ENCODE data around the gene LRFN2.

DNA sequence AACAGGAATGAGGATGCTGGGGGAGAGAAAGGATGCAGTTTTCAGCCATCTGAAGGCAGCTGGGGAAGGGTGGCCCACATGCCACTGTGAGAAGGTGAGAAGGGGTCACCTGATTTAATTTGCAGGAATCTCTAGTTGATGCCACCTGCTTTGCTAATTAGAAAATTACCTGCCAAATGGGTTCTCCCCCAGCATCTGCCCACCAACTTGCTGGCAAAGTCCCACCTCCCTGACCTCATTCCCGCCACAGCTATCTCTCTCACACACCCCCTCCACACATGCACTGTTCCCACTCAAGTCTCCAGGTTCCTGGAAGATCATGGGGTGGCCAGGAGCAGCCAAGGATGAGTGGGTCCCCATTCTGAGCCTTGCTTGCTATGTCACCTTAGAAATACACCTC is 70.7 kb downstream of the LRFN2 start:
- TF ChIP-seq, protein P1, sequence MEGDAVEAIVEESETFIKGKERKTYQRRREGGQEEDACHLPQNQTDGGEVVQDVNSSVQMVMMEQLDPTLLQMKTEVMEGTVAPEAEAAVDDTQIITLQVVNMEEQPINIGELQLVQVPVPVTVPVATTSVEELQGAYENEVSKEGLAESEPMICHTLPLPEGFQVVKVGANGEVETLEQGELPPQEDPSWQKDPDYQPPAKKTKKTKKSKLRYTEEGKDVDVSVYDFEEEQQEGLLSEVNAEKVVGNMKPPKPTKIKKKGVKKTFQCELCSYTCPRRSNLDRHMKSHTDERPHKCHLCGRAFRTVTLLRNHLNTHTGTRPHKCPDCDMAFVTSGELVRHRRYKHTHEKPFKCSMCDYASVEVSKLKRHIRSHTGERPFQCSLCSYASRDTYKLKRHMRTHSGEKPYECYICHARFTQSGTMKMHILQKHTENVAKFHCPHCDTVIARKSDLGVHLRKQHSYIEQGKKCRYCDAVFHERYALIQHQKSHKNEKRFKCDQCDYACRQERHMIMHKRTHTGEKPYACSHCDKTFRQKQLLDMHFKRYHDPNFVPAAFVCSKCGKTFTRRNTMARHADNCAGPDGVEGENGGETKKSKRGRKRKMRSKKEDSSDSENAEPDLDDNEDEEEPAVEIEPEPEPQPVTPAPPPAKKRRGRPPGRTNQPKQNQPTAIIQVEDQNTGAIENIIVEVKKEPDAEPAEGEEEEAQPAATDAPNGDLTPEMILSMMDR (optimal IDR thresholded peaks at IDR 0.05 in 1 of 3, IDR thresholded peaks at IDR 0.05 in 1 of 3, conservative IDR thresholded peaks at IDR 0.05 in 1 of 3; ENCODE audit: extremely low read depth in 1 of 3, insufficient read depth in 2 of 3, low read length in 3 of 3), result no peak
- TF ChIP-seq EZH2 (IDR thresholded peaks at IDR 0.05; ENCODE audit: low read length), result no peak
